Vagina (tissue), 2 donors: ENCODE data around the gene IMMP2L. TPM values are rescaled to one million over a fixed set of nuclear protein-coding genes. Genes with fewer than 3 reads are reported as not detected.

ENCODE experiments used
- DNase-seq, 2 donors: peaks; one replicate each; pipeline ENCODE4 v3.0.0-alpha.2; 2017; ENCODE audit errors: extremely low spot score in 2 of 2
- H3K27ac ChIP-seq: fragments of 200-600 bp; sonication (generic); one replicate; pipeline ENCODE4 v1.5.1; 2019
- H3K27me3 ChIP-seq: fragments of 200-600 bp; sonication (generic); one replicate; pipeline ENCODE4 v1.5.1; 2019
- H3K36me3 ChIP-seq, 2 donors: fragments of 200-600 bp; sonication (generic); one replicate each; pipeline ENCODE4 v1.5.1; 2017 to 2019
- H3K4me1 ChIP-seq: fragments of 200-600 bp; sonication (generic); one replicate; pipeline ENCODE4 v1.5.1; 2019
- H3K4me3 ChIP-seq, 2 donors: fragments of 200-600 bp; sonication (generic); 1 replicate in 1 of 2; 2 replicates in 1 of 2; pipeline ENCODE4 v1.5.1; 2016 to 2019
- H3K9me3 ChIP-seq: fragments of 200-600 bp; sonication (generic); one replicate; pipeline ENCODE4 v1.5.1; 2019
- CTCF ChIP-seq, 3 experiments: fragments of 450-650 bp in 2 of 3; fragments of 200-600 bp in 1 of 3; sonication (generic) in 1 of 3; IDR thresholded peaks; one replicate each; pipeline ENCODE4 v1.5.1; 2017 to 2019; ENCODE audit warnings: antibody characterized with exemption in 3 of 3, mild to moderate bottlenecking in 2 of 3, moderate library complexity in 2 of 3
- POLR2A ChIP-seq, 2 donors: fragments of 450-650 bp; IDR thresholded peaks; one replicate each; pipeline ENCODE4 v1.6.1; 2017; ENCODE audit warnings: antibody characterized with exemption in 2 of 2, mild to moderate bottlenecking in 2 of 2, moderate library complexity in 2 of 2
- POLR2AphosphoS5 ChIP-seq, 2 donors: sonication (generic); formaldehyde crosslinking; IDR thresholded peaks; one replicate each; pipeline ENCODE4 v1.9.0; 2017; ENCODE audit warnings: antibody characterized with exemption in 2 of 2, mild to moderate bottlenecking in 2 of 2, low read depth in 1 of 2; ENCODE audit not compliant: insufficient read depth in 1 of 2
- intact Hi-C: fragments of 100-400 bp; cut with DNase I; formaldehyde crosslinking; loops from one replicate; pipeline ENCODE4 v1.15.1; 2023
- total RNA-seq: library from RNA; depleted of rRNA; stranded (reverse); fragments of >200 nt; gene quantifications from one replicate; pipeline ENCODE4 v1.2.3, GENCODE V29; 2016

Gene IMMP2L
- total RNA-seq, 1 donor from 2014 or later = 13.3 TPM

GRCh38 chr7:110894111-110894510, 668.2 kb downstream of the IMMP2L start:
- Histone ChIP-seq H3K27me3 (no peaks in the 10 kb centered on the region), H3K9me3 (no peaks in the 10 kb centered on the region), H3K27ac (no peak overlapping the region), H3K36me3 (no peaks in the 10 kb centered on the region), H3K4me3 (no peak overlapping the region), H3K4me1 (no peaks in the 10 kb centered on the region)
- intact Hi-C loops = no loop called here
- TF ChIP-seq POLR2A (IDR thresholded peaks at IDR 0.05) (no peak), CTCF (IDR thresholded peaks at IDR 0.05) (no peak), POLR2AphosphoS5 (IDR thresholded peaks at IDR 0.05; ENCODE audit: insufficient read depth in 1 of 2, low read depth in 1 of 2) (no peak)
- no peak for DNase-seq

- TF ChIP-seq CTCF (IDR thresholded peaks at IDR 0.05) = no peak
- no peak for TF ChIP-seq POLR2A (IDR thresholded peaks at IDR 0.05)
- no peak for TF ChIP-seq POLR2AphosphoS5 (IDR thresholded peaks at IDR 0.05; ENCODE audit: insufficient read depth in 1 of 2, low read depth in 1 of 2)
- no peaks in the 10 kb centered on the region for H3K36me3 ChIP-seq
- H3K4me1 ChIP-seq = no peaks in the 10 kb centered on the region
- DNase-seq = no peak
- no peak overlapping the region for H3K27ac ChIP-seq
- H3K4me3 ChIP-seq = no peak overlapping the region
- no peaks in the 10 kb centered on the region for H3K27me3 ChIP-seq
- H3K9me3 ChIP-seq = no peaks in the 10 kb centered on the region
- intact Hi-C loops = no loop called here
These were observed 671.1 kb downstream of the IMMP2L start for GRCh38 chr7:110891197-110891596.

- H3K36me3 ChIP-seq = no peaks in the 10 kb centered on the region
- TF ChIP-seq POLR2AphosphoS5 (IDR thresholded peaks at IDR 0.05; ENCODE audit: insufficient read depth in 1 of 2, low read depth in 1 of 2) = no peak
- TF ChIP-seq CTCF (IDR thresholded peaks at IDR 0.05) = no peak
- no peak for TF ChIP-seq POLR2A (IDR thresholded peaks at IDR 0.05)
- no peaks in the 10 kb centered on the region for H3K9me3 ChIP-seq
- H3K27me3 ChIP-seq = no peaks in the 10 kb centered on the region
- intact Hi-C loops = no loop called here
- DNase-seq = no peak
- no peak overlapping the region for H3K4me3 ChIP-seq
- H3K4me1 ChIP-seq = no peaks in the 10 kb centered on the region
- H3K27ac ChIP-seq = no peak overlapping the region
These were observed 672.2 kb downstream of the IMMP2L start for GRCh38 chr7:110890101-110890500.

- intact Hi-C loops = no loop called here
- no peaks in the 10 kb centered on the region for H3K4me1 ChIP-seq
- H3K27ac ChIP-seq = no peak overlapping the region
- no peak for TF ChIP-seq CTCF (IDR thresholded peaks at IDR 0.05)
- no peak for TF ChIP-seq POLR2A (IDR thresholded peaks at IDR 0.05)
- no peak for TF ChIP-seq POLR2AphosphoS5 (IDR thresholded peaks at IDR 0.05; ENCODE audit: insufficient read depth in 1 of 2, low read depth in 1 of 2)
- no peak for DNase-seq
- H3K27me3 ChIP-seq = no peaks in the 10 kb centered on the region
- H3K4me3 ChIP-seq = no peak overlapping the region
- H3K36me3 ChIP-seq = no peaks in the 10 kb centered on the region
- no peaks in the 10 kb centered on the region for H3K9me3 ChIP-seq
These were observed 673.0 kb downstream of the IMMP2L start for GRCh38 chr7:110889335-110889734.

GRCh38 chr7:110888641-110889040, 673.7 kb downstream of the IMMP2L start:
- intact Hi-C loops = no loop called here
- TF ChIP-seq POLR2AphosphoS5 (IDR thresholded peaks at IDR 0.05; ENCODE audit: insufficient read depth in 1 of 2, low read depth in 1 of 2) (no peak), POLR2A (IDR thresholded peaks at IDR 0.05) (no peak), CTCF (IDR thresholded peaks at IDR 0.05) (no peak)
- Histone ChIP-seq H3K4me1 (no peaks in the 10 kb centered on the region), H3K4me3 (no peak overlapping the region), H3K9me3 (no peaks in the 10 kb centered on the region), H3K36me3 (no peaks in the 10 kb centered on the region), H3K27ac (no peak overlapping the region), H3K27me3 (no peaks in the 10 kb centered on the region)
- DNase-seq = no peak
